Middle frontal gyrus (tissue), 1 donor: Measurements from ENCODE around the gene SMIM41.
A peak's percentile ranks its signal among the peaks of the same experiment; 100 is the strongest.

Experiments
- DNase-seq: peaks from one replicate; pipeline ENCODE4 v3.0.0-alpha.2; 2015; ENCODE audit warnings: low spot score; ENCODE audit errors: extremely low spot score

SMIM41 gene

DNA sequence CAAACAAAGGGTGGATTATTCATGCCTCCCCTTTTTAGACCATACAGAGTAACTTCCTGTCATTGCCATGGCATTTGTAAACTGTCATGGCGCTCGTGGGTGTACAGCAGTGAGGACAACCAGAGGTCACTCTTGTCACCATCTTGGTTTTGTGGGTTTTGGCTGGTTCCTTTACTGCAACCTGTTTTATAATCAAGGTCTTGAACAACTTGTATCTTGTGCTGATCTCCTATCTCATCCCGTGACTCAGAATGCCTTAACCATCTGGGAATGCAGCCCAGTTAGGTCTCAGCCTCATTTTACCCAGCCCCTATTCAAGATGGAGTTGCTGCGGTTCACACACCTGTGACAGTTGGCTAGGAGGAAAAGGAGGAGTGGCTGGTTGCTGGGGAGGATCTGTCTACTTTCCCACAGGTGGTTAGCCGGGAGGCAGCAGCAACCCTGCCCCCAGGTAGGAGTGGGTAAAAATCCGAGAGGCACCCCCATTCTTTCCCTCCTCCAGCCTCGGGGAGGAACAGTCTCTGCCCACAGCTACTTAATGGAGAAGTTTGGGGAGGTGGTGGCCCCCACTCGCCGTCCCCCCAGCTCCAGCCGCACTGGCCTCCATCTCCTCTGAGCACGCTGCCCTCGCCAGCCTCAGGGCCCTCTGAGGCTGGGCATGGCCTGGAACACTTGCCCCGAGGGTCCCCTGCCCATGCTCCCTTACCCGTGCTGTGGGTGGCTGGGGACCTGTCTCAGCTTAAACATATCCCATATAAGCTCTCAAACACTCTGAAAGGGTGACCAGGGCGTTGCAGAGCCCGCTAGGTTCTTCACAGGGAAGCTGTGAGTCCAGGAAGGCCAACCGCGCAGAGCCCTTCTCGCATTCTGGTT, 41.7 kb downstream of the SMIM41 start:
- DNase-seq: no peak

DNA sequence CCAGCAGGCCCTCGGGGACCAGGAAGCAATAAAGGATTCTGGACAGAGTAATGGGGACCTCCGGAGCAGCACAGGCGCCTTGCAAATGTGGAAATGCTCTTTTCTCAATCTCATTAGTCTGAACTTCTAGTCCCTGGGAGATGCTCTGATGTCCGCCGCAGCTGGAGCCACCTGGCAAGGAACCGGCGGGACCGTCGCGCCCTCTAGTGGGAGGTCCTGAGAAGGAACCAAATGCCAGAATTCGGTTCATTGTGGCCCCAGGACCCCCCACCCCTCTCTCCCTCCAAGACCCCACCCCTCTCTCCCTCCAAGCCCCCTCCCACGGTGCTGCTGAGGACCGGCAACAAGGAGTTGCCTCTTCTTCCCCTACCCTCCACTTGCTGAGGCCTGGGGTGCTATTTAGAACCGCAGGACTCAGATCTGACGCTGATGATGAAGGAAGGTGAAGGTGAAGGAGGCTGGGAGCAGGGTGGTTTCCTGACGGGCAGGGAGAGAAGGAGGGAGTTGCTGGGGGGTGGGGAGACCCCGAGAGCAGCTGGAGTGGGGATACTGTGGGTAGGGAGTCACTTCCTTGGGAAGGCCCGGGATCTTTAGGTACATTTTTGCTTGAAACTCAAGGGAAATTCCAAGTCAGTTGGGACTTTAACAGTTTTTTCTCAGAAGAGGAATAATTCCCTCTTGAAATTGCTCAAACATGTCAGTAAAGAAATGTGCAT, 42.5 kb downstream of the SMIM41 start:
- peak; percentile 25 for DNase-seq

DNA sequence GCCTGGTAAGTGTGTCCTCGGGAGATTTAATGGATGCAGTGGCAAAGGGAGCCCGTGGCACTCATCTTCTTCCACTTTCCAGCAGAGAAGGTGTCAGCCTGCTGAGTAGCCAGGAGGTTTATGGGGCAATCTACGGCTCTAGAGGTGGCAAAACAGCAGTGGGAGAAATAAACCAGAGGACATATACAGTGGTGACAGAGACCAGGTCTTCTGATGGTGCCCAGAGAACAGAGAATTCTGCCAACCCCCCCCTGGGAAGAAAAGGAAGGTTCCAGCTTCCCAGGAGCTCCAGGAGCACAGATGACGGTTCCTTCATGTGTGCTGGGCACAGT, 43.0 kb downstream of the SMIM41 start:
- DNase-seq: no peak

DNA sequence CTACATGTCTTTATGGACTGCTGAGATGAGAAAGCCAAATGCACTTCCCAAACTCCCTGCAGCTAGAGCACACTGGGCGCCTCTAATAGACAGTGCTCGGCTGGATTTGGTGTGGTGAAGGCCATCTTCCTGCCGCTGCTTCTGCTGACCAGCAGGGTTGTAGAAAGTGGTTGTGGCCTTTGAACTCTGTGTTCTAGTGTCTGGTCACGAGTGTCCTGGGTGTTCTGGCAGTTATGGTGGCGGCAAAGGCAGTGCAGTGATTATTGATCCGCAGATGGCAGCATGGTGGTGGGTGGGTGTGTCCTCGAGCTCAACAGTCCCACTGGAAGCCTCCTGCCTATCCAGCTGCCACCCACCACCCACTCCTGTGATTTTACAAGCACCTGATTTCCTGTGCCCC, 43.4 kb downstream of the SMIM41 start:
- DNase-seq: no peak

DNA sequence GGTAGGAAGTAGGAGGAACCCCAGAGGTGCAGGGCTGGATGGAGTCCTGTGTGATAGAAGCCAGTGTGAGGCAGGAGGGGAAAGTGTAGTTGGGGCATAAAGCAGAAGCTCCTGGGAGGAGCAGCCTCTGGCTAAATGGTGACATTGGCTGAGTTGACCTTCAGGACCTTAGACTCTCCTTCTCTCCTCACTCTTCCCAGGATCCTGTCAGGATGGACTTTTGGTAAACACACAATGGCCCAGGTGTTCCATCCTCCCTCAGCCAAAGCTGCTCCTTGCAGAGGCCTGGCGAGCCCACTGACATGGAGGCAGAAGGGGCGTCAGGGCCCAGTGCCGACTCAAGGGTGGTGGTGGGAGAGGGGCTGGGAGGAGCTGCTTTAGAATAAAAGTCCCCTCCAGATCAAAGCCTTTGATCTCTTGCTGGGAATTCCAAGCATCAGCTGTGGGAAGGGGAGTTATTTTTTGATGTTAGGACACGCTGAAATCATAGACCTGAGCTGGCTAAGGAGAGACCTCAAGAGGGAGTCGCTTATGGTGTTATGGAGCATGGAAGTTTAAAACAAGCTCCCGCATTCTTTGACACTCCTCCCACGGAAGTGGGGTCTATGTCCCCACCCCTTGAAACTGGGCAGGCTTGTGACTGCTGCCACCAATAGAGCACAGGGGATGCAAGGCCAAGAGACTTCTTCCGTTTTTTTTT, 44.1 kb downstream of the SMIM41 start:
- no peak for DNase-seq

DNA sequence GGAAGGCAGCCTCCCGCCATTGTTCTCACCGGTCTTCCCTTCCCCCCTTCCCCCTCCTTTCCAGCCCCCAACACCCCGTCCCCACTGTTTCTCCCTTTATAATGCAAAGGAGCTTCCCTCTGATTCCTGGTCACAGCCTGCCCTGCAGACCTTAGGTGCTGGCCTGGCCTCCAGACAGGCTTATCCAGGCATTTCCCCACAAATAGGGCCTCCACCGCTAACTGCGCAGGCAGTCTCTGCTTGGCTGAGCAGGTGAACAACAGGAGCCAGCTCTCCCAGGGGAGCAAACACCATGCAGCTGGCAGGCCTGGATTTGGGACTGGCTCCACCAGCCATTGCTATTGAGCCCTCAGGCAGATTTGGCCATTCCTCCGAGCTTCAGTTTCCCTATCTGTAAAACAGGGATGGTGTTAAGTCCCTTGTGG, 46.0 kb downstream of the SMIM41 start:
- DNase-seq: no peak

DNA sequence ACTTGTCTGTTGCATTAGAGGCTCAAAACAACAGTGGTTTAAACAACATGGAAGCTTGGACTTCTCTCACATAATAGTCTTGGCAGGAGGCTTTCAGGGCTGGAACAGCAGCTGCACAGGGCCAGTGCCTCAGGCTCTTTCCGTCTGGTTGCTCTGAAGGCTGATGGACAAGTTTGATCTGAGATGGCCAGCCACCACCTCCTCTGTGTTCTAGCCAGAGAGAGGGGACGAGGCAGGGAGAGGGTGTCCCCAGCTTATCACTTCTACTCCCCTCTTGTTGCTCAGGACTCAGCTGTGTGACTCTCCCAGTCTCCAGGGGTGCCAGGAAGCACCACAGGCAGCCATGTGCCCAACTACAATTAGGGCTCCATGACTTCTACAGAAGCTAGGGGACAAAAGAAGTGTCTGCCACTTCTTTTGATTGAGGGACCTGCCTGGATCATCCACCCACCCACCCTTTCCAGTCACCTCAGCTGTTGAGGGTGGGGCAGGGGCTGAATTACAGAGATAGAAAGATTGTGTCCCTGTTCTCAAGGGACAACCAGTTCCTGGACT, 46.6 kb downstream of the SMIM41 start:
- no peak for DNase-seq

DNA sequence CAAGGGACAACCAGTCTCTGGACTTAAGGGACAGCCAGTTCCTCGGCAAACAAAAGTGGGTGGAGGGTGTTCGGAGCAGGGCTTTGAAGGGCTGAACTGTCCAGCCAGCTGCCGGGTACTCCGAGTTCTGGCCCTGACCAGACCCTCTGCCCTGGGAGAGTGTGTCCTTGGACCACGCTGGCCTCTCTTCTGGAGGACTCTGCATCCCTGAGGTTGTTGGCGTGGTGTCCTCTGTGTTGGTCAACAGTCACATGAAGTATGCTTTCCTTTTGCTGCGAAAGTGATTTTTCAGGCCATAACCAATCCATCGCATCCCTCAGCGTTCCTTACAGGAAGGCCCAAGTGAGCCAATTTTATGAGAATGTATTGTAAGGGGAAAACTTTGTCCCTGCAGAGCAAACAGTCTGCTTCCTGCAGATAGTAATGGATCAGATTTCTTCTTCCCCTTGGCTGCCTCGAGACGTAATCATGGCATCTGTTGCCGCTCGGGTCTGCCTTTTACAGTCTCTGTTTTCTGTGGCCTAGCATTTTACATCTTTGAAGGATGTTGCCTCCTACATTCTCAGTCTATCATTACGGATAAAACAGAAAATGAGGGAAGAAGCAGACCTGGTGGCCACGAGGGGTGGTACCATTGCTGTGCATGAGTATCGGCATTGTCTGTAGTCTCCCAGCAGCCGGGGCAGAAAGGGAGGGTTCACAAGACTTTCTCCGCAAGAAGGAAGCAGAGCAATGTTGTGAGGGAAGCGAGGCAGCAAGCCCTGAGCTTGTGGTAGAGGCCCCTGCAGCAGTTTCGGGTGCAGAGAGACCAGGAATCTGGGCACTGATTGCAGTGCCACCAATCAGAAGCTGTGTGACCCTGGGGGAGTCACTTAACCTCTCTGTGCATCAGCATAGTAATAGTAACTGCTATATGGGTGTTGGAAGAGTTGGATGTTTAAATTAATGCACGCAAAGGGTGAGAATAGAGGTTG, 47.4 kb downstream of the SMIM41 start:
- no peak for DNase-seq

DNA sequence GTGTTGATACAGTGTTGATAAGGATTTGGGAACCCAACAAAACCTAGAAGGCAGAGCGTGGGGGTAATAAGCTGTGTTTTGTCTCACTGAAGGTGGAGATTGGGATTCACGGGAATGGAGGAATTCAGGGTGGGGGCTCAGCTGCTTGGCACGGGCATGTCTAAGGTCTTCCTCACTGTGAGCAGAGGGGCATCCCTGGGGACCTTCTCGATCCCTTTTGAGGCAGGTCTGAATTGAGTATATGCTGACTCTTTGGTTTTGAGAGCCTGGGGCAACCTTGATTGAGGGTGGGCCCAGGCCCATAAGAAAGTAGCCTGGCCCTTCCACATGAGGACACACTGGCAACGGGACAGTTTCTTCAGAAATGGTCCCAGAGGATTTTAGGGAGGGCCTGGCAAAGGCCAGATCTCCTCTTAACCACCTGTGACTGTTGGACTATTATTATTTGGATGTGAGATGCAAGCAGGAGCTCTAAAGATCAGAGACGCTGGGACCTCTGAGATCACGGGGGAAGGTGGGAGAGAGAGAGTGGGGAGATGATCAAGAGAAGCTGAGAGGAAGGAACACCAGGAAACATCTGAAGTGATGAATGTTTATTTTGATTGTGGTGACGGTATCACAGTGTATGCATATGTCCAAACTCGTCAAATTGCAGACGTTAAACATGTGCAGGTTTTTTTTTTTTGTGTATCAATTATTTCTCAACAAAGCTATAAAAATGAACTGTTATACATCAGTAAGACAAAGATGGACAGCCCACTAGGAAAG, 48.4 kb downstream of the SMIM41 start:
- DNase-seq: no peak

DNA sequence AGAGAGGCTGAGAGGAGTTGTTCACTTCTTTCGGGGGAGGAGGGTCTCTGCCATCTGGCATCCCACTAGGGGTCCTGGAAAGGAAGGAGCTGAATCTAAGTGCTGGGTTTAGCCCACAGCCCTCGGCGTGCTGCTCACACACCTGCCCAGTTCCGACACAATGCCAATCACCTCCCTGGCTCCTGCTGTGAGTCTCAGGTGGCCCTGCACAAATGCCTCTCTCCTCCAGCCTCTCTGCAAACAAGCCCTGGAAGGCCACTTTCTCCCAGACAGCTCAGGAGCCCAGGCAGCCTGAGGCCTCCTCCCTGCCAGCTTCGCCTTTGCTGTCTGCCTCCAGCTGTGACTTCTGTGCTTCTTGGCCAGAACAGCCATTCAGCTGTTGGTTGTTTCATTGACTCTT, 51.2 kb downstream of the SMIM41 start:
- no peak for DNase-seq

DNA sequence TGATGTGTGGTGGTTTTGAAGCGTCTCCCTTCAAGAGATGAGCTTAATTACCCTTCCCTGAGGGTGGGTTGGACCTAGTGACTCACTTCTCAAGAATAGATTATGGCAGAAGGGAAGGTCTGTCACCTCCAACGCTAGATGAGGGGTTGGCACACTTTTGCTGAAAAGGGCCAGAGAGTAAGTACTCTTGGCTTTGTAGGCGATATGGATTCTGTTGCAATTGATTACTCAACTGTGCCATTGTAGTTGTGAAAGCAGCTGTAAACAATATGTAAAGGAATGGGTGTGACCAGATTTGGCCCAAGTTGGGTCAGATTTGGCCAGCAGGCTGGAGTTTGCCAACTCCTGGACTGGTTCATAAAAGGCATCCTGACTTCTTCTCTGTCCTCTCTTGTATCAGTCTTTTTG, 53.3 kb downstream of the SMIM41 start:
- DNase-seq: no peak

DNA sequence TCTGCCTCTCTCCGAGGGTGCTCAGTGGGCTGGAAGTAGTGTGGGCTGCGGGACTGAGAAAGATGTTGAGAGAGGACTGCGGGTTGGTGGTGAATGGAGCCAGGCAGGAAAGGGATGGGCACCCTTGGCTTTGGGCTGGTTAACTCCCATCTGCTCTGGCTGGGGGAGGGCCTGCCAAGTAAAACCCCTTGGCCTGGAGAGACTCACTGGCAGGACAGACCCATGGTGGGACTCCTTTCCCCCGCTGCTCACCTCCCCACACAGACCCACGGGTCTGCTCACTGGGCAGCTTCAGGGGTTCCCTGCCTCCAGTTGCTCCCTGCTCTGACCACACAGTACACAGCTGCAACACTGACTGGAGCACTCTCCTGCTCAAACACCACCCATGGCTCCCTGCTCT, 58.2 kb downstream of the SMIM41 start:
- DNase-seq: no peak

DNA sequence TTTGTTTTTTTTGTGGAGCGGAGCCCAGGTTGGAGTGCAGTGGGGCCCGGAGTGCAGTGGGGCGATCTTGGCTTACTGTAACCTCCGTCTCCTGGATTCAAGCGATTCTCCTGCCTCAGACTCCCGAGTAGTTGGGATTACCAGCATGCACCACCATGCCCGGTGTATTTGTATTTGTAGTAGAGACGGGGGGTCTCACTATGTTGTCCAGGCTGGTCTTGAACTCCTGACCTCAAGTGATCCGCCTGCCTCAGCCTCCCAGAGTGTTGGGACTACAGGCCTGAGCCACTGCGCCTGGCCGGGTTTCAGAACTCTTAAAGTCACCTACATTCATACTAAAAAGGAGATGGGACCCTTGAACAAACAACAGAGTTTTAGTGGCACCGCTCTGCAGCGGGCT, 59.6 kb downstream of the SMIM41 start:
- no peak for DNase-seq

DNA sequence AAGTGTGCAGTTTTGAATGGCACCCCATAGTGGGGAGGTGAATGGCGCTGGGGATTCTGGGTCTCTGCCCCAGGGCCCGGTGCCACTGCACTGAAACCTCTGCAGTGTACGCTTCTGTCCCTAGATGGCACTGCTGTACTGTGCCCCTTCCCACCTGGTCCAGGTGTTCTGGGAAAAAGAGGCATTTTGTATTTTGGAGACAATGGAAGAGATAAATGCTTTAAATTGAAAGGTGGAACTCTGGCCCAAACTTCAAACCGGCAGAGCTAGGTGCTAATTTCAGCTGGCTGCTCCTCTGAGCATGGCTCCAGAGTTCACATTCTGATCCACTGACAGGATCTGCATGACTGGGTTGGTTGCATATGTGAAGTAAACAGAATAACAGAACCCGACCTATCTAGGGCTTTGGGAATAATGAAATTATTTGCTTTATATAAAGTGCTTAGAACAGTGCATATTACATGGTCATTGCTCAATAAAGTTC, 60.1 kb downstream of the SMIM41 start:
- DNase-seq: no peak

DNA sequence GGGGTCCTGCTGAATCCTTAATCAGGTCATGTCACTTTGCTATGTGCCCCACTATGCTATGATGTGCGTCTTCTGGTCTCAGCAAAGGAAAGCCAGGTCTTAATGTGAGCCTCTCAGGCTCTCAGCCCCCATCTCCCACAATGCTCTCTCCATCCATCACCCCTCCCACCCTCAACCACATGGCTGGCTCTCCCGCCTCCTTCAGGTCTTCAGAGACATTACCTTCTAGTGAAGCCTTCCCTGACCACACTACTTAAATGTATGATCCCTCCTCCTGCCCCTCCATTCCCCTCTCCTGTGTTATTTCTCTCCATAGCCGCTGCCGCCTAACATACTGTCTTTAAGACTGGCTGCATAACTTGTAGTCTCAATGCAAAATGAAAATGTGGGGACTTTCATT, 61.8 kb downstream of the SMIM41 start:
- DNase-seq: no peak

DNA sequence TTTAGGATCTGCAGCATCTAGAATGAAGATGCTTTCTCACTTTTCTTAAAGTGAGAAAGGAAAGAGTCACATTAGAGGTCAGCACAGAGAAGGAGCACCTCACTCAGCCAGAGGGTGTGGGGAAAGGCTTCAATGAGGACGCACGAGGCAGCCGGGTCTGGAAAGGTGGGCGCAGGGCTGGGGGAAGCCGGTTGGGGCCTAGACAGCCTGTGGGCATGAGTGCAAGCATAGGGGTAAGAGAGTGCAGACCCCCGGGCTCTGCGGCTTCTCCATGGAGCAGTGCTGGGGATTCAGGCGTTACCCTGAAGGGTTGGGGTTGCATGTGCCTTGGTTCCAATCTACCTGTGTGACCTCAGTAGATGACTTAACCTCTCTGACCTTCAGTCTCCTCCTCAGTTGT, 62.4 kb downstream of the SMIM41 start:
- DNase-seq: no peak

DNA sequence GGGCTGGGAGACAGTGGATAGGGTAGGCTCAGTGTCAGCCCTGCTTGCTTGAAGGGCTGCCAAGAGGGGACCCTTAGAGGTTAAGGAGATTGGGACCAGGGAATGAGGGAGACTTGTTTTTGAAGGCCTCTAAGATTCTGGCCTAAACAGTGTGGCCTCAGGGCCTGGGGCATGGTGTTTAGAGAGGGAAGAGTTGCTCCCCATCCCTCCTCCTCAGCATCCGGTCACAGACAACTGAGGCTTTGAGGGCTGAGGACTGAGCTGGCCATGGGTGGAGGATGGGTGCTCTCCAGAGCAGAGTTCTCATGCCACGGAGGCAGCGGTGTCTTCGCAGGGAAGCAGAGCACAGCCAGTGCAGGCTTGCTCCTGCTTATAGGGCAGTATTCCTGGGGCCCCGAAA, 62.9 kb downstream of the SMIM41 start:
- no peak for DNase-seq

DNA sequence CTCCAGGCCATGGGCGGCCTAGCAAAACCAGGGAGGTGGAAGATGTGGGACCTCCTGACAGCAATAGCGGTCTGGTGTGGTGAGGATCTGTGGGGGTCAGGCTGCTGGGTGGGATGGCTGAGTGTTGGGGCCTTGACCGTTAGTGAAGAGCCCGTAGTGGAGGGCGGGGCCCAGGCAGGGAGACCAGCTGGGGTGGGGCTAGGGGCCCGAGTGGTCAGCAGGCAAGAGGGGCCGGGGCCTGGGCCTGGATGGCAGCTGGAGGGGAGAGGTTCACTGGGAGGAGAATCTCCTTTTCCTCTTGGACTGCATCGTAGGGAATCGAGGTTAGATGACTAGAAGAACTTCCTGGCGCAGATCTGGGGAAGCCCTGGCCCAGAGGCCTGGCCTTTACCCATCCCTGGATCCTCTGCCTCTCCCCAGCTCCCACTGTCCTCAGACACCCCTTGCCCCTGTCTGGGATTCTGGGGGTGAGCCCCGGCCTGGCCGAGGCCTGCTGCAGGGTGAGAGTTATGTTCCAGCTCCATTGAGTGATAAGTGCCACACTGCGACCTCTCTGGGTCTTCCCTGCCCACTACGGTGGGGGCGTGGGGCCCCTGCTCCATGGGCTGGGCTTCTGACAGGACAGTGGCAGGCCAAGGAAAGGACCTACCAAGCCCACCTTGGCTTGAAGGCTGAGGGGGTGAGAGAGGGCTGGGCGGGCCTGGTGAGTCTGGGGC, 65.2 kb downstream of the SMIM41 start:
- DNase-seq: no peak
